ENCODE measurements around the gene KCNMA1. TPM values are rescaled to one million over a fixed set of nuclear protein-coding genes. Genes with fewer than 3 reads are reported as not detected.
"Not testable (repeated sequence)": the region's sequence is repeated elsewhere in the genome, so short reads cannot be mapped to it uniquely, and the experiment has no call there.

KCNMA1 gene
- total RNA-seq = 10 to 100 TPM; 10.1 to 32.6 (median 20.1) TPM

DNA sequence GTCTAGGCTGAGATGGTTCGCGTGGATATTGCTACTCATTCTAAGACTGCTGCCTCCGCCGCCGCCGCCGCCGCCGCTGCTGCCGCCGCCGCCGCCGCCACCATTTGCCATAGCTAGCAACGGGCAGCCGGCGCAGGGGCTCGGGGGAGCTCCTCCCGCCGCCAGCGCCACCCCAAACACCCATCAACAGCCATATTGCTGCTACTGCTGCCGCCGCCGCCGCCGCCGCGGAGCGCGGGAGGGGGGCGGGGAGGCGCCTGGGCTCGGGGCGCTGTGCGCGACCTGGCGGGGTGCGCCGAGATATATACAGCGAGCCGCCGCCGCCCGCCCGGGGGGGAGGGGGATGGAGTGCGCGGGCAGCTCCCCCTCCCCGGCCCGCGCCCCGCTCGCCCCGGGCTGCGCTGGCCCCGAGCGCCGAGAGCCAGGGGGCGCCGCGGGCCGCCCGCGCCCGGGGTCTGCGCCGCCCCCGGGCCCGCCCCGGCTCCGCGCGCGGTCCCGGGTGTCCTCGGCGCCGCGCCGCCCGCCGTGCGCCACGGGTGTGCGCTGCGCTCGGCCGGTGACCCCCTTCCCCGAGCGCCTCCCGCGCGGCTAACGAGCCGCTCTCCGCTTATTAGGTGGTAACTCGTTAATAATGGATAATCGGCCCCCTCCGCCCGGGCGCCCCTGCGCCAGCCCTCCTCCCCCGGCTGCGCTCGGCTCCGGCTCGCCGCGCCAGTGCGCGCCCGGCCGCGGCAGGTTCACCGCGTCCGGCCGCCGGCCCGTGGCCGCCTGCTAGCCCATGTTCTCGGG is at the start of gene KCNMA1:
Gene KCNMA1, minus strand, starts transcription at position 277 of the 789 bp plus-strand sequence.
- no peak for ATAC-seq (ENCODE audit: low FRiP score)
- TF ChIP-seq, protein P1, sequence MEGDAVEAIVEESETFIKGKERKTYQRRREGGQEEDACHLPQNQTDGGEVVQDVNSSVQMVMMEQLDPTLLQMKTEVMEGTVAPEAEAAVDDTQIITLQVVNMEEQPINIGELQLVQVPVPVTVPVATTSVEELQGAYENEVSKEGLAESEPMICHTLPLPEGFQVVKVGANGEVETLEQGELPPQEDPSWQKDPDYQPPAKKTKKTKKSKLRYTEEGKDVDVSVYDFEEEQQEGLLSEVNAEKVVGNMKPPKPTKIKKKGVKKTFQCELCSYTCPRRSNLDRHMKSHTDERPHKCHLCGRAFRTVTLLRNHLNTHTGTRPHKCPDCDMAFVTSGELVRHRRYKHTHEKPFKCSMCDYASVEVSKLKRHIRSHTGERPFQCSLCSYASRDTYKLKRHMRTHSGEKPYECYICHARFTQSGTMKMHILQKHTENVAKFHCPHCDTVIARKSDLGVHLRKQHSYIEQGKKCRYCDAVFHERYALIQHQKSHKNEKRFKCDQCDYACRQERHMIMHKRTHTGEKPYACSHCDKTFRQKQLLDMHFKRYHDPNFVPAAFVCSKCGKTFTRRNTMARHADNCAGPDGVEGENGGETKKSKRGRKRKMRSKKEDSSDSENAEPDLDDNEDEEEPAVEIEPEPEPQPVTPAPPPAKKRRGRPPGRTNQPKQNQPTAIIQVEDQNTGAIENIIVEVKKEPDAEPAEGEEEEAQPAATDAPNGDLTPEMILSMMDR (IDR thresholded peaks at IDR 0.05) = no peak
- DNase-seq (ENCODE audit: low spot score) = no peak

DNA sequence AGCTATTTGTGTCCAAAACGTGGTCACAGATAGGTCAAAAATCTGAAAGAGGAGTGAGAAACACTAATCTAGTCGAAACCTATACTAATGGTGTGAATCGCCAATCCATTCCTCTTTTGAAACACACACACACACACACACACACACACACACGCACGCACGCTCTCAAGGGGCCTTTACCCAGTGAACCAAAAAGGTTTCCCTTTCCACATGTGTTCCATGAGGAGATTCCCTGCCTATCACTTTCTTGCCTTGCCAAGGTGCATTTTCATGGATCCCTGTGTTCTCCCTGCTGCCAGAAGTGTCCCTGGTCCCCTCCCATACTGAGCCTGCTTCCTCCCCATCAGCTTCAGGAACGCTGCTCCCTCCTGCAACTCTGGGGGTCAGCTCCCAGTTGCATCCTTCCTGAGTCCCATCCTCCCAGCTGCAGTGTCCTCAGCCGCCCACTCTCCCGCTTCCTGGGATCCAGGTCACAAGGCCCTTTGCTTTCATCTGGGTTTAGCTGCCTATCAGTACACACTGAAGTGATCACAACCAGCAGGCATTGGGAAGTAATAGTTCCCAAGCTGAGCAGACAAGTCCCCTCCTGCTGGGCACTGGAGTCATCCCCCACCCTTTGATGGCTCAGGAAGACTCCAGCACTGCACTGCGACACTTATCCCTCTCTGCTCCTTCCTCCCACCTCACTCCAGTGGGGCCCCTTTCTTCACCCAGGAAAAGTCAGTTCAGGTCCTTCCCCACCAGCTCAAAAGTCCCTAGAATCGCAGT is 49.2 kb upstream of the KCNMA1 start:
- DNase-seq (ENCODE audit: low spot score) = no peak
- TF ChIP-seq, protein P1 (IDR thresholded peaks at IDR 0.05) = no peak
- no peak for ATAC-seq (ENCODE audit: low FRiP score)

DNA sequence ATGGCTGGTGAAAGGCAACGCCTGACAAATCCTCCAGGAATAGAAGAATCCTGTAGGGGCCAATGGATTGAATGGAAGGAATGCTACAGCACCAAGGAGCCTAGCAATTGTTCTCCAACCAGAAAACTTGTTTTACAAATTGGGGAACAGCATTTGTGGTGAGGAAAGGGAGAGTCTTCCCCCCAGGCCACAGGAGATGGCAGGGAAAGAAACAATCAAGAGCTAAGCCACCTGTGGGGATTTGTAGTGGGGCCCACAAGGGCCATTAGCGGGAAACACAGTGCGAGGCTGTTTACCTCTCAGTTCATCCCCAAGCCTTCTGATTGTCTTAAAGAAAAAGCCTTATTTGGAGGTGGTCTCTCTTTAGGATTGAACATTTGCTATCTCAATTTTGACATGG is 48.5 kb upstream of the KCNMA1 start:
- TF ChIP-seq, protein P1 (IDR thresholded peaks at IDR 0.05) = no peak
- no peak for DNase-seq (ENCODE audit: low spot score)
- ATAC-seq (ENCODE audit: low FRiP score) = no peak

DNA sequence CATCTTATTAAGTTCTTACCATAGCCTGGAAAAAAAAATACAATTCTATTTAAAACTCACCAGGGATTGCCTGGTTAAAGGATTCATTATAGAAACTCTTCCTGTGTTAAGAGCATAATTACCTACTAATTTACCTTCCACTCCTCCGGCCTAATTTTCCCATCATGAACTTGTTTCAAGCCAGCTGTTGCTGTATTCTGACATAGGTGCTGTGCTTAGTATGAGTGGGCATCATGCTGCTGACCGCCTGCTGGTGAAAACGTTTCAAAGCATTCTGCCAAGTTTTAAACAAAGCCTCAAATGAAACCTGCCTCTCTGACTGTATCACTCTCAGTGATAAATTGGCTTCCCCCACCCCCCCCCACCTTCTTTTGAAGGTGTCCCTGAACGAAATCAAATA is 47.8 kb upstream of the KCNMA1 start:
- TF ChIP-seq, protein P1 (IDR thresholded peaks at IDR 0.05) = no peak
- no peak for ATAC-seq (ENCODE audit: low FRiP score)
- no peak for DNase-seq (ENCODE audit: low spot score)

DNA sequence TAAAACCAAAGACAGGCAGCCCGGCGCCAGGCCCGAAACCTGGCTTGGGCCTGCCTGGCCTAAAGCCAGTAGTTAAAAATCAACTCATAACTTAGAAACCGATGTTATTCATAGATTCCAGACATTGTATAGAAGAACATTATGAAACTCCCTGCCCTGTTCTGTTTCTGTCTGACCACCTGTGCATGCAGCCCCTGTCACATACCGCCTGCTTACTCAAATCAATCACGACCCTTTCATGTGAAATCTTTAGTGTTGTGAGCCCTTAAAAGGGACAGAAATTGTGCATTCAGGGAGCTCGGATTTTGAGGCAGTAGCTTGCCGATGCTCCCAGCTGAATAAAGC is 45.5 kb upstream of the KCNMA1 start:
- not testable (repeated sequence) for DNase-seq (ENCODE audit: low spot score); ATAC-seq (ENCODE audit: low FRiP score)

DNA sequence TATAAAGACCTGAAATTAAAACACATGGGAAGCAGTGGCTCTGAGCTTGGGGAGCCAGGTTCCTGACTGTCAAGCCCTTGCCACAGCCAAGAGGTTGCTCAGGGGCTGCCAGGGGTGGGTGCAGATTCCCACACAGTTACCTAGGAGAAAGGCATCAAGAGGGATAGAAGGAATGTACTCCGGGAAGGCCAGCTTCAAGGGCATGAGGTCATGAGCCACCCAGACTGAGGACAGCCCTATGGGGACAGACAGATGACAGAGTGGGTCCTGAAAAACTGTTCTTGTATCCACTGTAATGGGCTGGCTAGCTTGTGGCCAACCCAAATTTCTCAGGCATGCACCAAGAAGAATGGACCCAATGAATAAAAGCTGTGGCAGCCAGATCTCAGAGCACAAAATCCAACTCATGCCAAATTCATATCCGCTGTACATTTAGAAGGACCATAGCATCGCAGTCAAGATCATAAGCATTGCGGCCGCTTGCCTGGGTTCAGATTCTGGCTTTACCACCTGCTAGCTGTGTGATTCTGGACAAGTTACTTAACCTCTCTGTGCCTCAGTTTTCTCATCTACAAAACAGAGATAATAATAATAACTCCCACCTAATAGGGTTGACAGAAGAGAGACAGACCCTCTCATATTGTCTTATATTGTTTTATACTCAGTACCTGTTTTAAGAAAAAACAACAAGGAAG is 44.9 kb upstream of the KCNMA1 start:
- DNase-seq (ENCODE audit: low spot score) = no peak
- no peak for ATAC-seq (ENCODE audit: low FRiP score)
- TF ChIP-seq, protein P1 (IDR thresholded peaks at IDR 0.05) = no peak

DNA sequence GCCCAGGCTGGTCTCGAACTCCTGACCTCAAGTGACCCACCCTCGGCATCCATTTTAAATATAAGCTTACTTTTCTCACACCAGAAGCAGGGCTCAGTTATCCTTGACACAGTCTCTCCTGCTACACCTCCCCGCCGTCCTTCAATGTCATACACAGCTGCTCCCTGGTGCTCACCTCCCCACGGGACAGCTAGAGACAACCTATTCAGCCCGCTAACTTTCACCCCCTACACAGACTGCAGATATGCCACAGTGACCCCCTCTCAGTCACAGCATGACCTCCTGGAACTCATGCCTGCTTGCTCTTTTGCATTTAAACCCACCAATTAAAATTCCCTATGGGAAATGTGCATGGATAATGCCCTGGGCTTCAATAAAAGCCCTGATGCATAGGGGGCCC is 44.2 kb upstream of the KCNMA1 start:
- TF ChIP-seq, protein P1 (IDR thresholded peaks at IDR 0.05) = no peak
- ATAC-seq (ENCODE audit: low FRiP score) (no peak), DNase-seq (ENCODE audit: low spot score) (no peak)
